NCI-H128 (cell line): ENCODE data around the gene SMAP1.
A peak's percentile ranks its signal among the peaks of the same experiment; 100 is the strongest.

Experiments used
- DNase-seq: peaks from one replicate; lab custom pipeline; 2025; ENCODE audit not compliant: unreplicated experiment; lab: John Stamatoyannopoulos, UW

SMAP1 gene

GRCh38 chr6:70680396-70680795, 12.7 kb downstream of the SMAP1 start:
- DNase-seq: no peak

GRCh38 chr6:70684794-70685493, 17.3 kb downstream of the SMAP1 start:
- DNase-seq: no peak

- DNase-seq: no peak
Observed at GRCh38 chr6:70685494-70686180, 18.0 kb downstream of the SMAP1 start.

GRCh38 chr6:70686548-70687133, 19.0 kb downstream of the SMAP1 start:
- peak; percentile 21 for DNase-seq

GRCh38 chr6:70693887-70694286, 26.2 kb downstream of the SMAP1 start:
- no peak for DNase-seq

GRCh38 chr6:70694371-70694770, 26.7 kb downstream of the SMAP1 start:
- DNase-seq: no peak

GRCh38 chr6:70700922-70701876, 33.5 kb downstream of the SMAP1 start:
- DNase-seq: no peak

GRCh38 chr6:70705772-70706171, 38.1 kb downstream of the SMAP1 start:
- DNase-seq: no peak

- peak; percentile 5 for DNase-seq
Observed at GRCh38 chr6:70706491-70707123, 38.9 kb downstream of the SMAP1 start.

GRCh38 chr6:70707893-70708292, 40.2 kb downstream of the SMAP1 start:
- DNase-seq: no peak

GRCh38 chr6:70708448-70708847, 40.8 kb downstream of the SMAP1 start:
- DNase-seq: no peak

- no peak for DNase-seq
Observed at GRCh38 chr6:70709826-70710225, 42.1 kb downstream of the SMAP1 start.

GRCh38 chr6:70714716-70715257, 47.1 kb downstream of the SMAP1 start:
- DNase-seq: no peak

GRCh38 chr6:70717038-70717801, 49.5 kb downstream of the SMAP1 start:
- no peak for DNase-seq

- DNase-seq: no peak
Observed at GRCh38 chr6:70724524-70724923, 56.8 kb downstream of the SMAP1 start.

GRCh38 chr6:70725817-70726415, 58.2 kb downstream of the SMAP1 start:
- no peak for DNase-seq

GRCh38 chr6:70734381-70734780, 66.7 kb downstream of the SMAP1 start:
- DNase-seq: no peak

GRCh38 chr6:70734979-70735378, 67.3 kb downstream of the SMAP1 start:
- DNase-seq: no peak

- no peak for DNase-seq
Observed at GRCh38 chr6:70735513-70735912, 67.8 kb downstream of the SMAP1 start.
